GM12873 (cell line): ENCODE measurements around the gene PHETA1.

Experiments
- CTCF ChIP-seq: IDR thresholded peaks from 2 replicates; pipeline ENCODE4 v1.5.1; 2012; ENCODE audit warnings: low read depth, mild to moderate bottlenecking, moderate library complexity, low read length, control low read depth; ENCODE audit not compliant: insufficient read depth; ENCODE audit errors: missing control alignments

The PHETA1 gene

GRCh38 chr12:111327474-111327873 is 41.4 kb downstream of the PHETA1 start:
- TF ChIP-seq CTCF = no peak

DNA sequence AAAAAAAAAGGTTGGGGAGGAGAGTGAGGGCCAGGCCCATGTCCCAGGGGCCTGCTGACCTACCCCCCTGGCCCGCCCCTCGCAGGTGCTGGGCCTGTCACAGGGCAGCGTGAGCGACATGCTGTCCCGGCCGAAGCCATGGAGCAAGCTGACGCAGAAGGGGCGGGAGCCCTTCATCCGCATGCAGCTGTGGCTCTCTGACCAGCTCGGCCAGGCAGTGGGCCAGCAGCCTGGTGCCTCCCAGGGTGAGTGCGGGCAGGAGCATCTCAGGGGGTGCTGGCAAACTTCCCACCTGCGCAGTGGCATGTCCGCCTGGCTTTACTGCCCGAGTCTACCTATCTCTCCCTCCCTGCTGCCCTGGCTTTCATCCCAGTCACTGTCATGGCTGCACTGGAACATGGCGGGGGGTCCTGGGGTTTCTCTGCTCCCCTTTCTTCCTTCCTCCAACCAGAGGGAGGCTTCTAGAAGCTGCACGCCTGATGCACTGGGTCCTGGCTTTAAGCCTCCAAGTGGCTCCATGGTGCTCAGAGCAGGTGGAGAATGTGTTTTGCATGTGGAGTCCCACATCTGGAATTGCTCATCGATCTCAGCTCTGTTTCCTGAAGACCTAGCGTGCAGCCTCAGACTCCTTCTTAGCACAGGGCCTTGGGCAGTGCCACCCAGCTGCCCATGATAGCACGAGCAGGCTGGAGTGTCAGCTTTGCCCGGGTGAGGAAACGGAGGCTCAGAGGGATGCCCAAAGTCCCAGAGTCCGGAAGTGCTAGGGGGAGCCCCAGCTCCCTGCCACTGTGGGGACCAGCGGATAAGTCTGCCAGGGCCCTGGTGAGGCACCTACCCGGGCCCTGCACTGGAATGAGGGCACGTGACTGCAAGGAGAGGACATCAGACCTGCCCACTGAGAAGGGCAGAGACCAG is 46.3 kb downstream of the PHETA1 start:
- no peak for TF ChIP-seq CTCF

- no peak for TF ChIP-seq CTCF
Observed at GRCh38 chr12:111321317-111321716, 47.6 kb downstream of the PHETA1 start.

DNA sequence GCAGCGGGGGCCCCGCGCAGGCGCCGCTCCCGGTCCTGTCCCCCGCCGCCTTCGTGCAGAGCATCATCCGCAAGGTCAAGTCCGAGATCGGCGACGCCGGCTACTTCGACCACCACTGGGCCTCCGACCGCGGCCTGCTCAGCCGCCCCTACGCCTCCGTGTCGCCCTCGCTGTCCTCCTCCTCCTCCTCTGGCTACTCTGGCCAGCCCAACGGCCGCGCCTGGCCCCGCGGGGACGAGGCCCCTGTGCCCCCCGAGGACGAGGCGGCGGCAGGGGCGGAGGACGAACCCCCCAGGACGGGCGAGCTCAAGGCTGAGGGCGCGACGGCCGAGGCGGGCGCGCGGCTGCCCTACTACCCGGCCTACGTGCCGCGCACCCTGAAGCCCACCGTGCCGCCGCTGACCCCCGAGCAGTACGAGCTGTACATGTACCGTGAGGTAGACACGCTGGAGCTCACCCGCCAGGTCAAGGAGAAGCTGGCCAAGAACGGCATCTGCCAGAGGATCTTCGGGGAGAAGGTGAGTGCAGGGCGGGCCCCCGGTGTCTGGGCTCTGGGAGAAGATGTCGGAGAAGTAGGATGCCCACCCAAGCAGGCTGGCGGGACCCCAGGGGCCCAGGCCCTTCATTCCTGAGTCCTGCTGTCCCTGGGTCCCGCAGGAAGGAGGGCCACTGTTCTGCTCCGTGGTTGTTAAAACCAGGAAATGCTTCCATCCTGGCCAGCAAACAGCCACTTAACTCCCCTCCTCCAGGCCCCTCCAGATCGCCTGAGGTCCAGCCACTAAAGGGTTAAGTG is 48.4 kb downstream of the PHETA1 start:
- no peak for TF ChIP-seq CTCF

GRCh38 chr12:111319600-111320257 is 49.2 kb downstream of the PHETA1 start:
- no peak for TF ChIP-seq CTCF

DNA sequence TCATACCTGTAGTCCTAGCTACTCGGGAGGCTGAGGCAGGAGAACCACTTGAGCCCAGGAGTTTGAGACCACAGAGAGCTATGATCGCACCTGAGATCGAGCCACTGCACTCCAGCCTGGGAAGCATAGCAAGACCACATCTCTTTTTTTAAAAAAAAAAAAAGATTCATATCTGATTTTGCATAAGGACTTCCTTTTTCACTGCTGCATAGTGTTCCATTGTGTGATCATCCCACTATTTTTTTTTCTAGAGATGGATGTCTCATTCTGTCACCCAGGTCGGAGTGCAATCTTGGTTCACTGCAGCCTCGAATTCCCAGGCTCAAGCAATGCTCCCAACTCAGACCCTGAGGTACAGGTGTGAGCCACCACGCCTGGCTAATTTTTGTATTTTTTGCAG is 50.4 kb downstream of the PHETA1 start:
- TF ChIP-seq CTCF = no peak

GRCh38 chr12:111316671-111317070 is 52.2 kb downstream of the PHETA1 start:
- TF ChIP-seq CTCF = no peak
